OCI-M1 (cell line): ENCODE measurements around the gene TCP11L1.
"Not testable (repeated sequence)": the region's sequence is repeated elsewhere in the genome, so short reads cannot be mapped to it uniquely, and the experiment has no call there.

Experiments used
- DNase-seq: peaks from one replicate; lab custom pipeline; 2025; lab: John Stamatoyannopoulos, UW

TCP11L1 gene

GRCh38 chr11:33065445-33066178, 26.2 kb downstream of the TCP11L1 start:
- DNase-seq = peak; percentile 68

GRCh38 chr11:33067294-33067693, 27.9 kb downstream of the TCP11L1 start:
- DNase-seq = no peak

- DNase-seq = no peak
These were observed 29.4 kb downstream of the TCP11L1 start for GRCh38 chr11:33068611-33069340.

- no peak for DNase-seq
These were observed 33.1 kb downstream of the TCP11L1 start for GRCh38 chr11:33072465-33072864.

- DNase-seq = no peak
These were observed 44.5 kb downstream of the TCP11L1 start for GRCh38 chr11:33083918-33084317.

GRCh38 chr11:33086017-33086416, 46.6 kb downstream of the TCP11L1 start:
- no peak for DNase-seq

GRCh38 chr11:33089776-33090175, 50.4 kb downstream of the TCP11L1 start:
- no peak for DNase-seq

- DNase-seq = no peak
These were observed 54.8 kb downstream of the TCP11L1 start for GRCh38 chr11:33094157-33094556.

- no peak for DNase-seq
These were observed 64.5 kb downstream of the TCP11L1 start for GRCh38 chr11:33103836-33104235.

GRCh38 chr11:33109294-33109895, 70.0 kb downstream of the TCP11L1 start:
- DNase-seq = no peak

GRCh38 chr11:33110083-33110482, 70.7 kb downstream of the TCP11L1 start:
- DNase-seq = no peak

- no peak for DNase-seq
These were observed 77.2 kb downstream of the TCP11L1 start for GRCh38 chr11:33116535-33116934.

GRCh38 chr11:33122696-33123095, 83.3 kb downstream of the TCP11L1 start:
- DNase-seq = not testable (repeated sequence)
